Naive thymus-derived CD8-positive, alpha-beta T cell (primary cell): ENCODE measurements around the gene DBN1. TPM values are rescaled to one million over a fixed set of nuclear protein-coding genes. Genes with fewer than 3 reads are reported as not detected.
A peak's percentile ranks its signal among the peaks of the same experiment; 100 is the strongest.

Experiments
- ATAC-seq, 2 donors: fragments of 150-1000 bp; cut with Tn5 transposase in 1 of 2; sonication (Bioruptor Pico), chemical (Tn5 transposase) in 1 of 2; 1 replicate in 1 of 2; 2 replicates in 1 of 2; pipeline ENCODE4 v1.10.0; 2021; ENCODE audit warnings: mild to moderate bottlenecking in 2 of 2, moderate library complexity in 2 of 2
- POLR2A ChIA-PET: fragments of 350-600 bp; sonication (Branson Sonifier 250); formaldehyde crosslinking; loops from one replicate; lab custom pipeline; 2021; ENCODE audit warnings: antibody characterized with exemption; lab: Charles Lee
- DNase-seq, 10 donors: peaks; one replicate each; pipeline versions ENCODE4 v3.0.0 to v3.0.0-alpha.2; 2020 to 2022
- H3K27ac Mint-ChIP-seq, 10 donors: one replicate each; pipeline ENCODE4 v1.8.0; 2020 to 2022; ENCODE audit warnings: mild to moderate bottlenecking in 10 of 10, mixed read lengths in 10 of 10, moderate library complexity in 4 of 10, inconsistent platforms in 1 of 10
- H3K27me3 Mint-ChIP-seq, 5 donors: one replicate each; pipeline ENCODE4 v1.8.0; 2021 to 2022; ENCODE audit warnings: mixed read lengths in 5 of 5
- H3K36me3 Mint-ChIP-seq, 3 donors: one replicate each; pipeline ENCODE4 v1.8.0; 2020 to 2022; ENCODE audit warnings: mixed read lengths in 3 of 3, mild to moderate bottlenecking in 2 of 3, inconsistent platforms in 1 of 3
- H3K4me1 Mint-ChIP-seq, 4 donors: one replicate each; pipeline ENCODE4 v1.8.0; 2021 to 2022; ENCODE audit warnings: mixed read lengths in 4 of 4
- H3K4me3 Mint-ChIP-seq, 10 donors: one replicate each; pipeline ENCODE4 v1.8.0; 2020 to 2022; ENCODE audit warnings: mild to moderate bottlenecking in 10 of 10, mixed read lengths in 10 of 10, moderate library complexity in 6 of 10, inconsistent platforms in 1 of 10
- H3K9me3 Mint-ChIP-seq, 9 donors: one replicate each; pipeline ENCODE4 v1.8.0; 2020 to 2022; ENCODE audit warnings: mixed read lengths in 9 of 9, mild to moderate bottlenecking in 3 of 9, inconsistent platforms in 1 of 9, moderate library complexity in 1 of 9
- polyA plus RNA-seq, 3 donors: library from polyadenylated mRNA; unstranded; fragments of 300-500 nt; fragmentation: Illumina TruSeq; gene quantifications; one replicate each; pipeline ENCODE4 v1.2.3, GENCODE V29; 2021
- total RNA-seq, 8 experiments: library from RNA in 2 of 8; stranded (reverse) in 2 of 8; gene quantifications; one replicate each; pipeline ENCODE4 v1.2.3 and lab custom pipeline; 2021 to 2026

DBN1 gene
- total RNA-seq = 10 to 100 TPM; 57.0 to 62.9 TPM
- 10 to 100 TPM; 20.5 to 25.3 (median 21.8) TPM for polyA plus RNA-seq
- 43.8 to 172 (median 73.0) reads per million in 6 experiments for total RNA-seq (lab: John Stamatoyannopoulos, UW)

DNA sequence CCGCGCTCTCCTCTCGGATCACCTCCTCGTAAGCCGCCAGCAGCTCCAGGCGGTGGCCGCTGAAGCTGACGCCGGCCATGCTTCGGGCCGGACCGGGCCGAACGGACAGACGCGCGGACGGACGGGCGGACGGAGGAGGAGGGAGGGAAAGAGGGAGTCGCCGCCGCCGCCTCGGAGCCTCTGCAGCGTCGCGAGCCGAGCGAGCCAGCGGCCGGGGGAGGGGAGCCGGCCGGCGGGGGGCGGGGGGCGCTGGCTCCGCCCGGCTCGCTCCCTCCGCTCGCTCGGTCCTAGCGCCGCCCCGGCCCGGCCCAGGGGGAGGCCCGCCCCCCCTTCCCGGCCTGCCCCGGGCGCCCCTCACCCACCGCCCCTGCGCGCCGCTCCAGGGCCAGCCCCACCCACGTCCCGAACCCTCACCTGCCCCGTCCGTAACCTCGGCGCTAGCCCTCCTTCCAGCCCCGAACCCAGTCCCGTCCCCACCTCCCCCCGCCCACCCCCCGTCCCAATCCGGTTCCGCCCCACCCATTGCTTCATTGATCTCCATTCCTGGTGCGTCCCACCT is at the start of gene DBN1:
Gene DBN1, minus strand, starts transcription at position 192 of the 559 bp plus-strand sequence. Its CDS starts 113 bp downstream, at position 79.
- peaks cover 0 to 4% (median 2%) of the 10 kb centered on the region in 3 donors for H3K36me3 Mint-ChIP-seq
- no peaks in the 10 kb centered on the region for H3K9me3 Mint-ChIP-seq
- H3K4me3 Mint-ChIP-seq = peak within 1 kb of the TSS; percentile 78 to 92 (median 86)
- DNase-seq (peak in 2 of 10 donors; percentile 26 to 42), ATAC-seq (peak; percentile 28 to 31)
- peaks cover 36 to 76% (median 62%) of the 10 kb centered on the region in 4 donors for H3K4me1 Mint-ChIP-seq
- POLR2A ChIA-PET = interaction anchor here (0.7 to 5.9 kb wide), 7 partner anchors 10 to 70 kb away, joined by 3 to 58 read pairs (median 14); partner anchors contain the start of genes DDX41, GRK6, PDLIM7 and PRR7
- no peaks in the 10 kb centered on the region for H3K27me3 Mint-ChIP-seq
- peak within 1 kb of the TSS; percentile 77 to 94 (median 88) for H3K27ac Mint-ChIP-seq

DNA sequence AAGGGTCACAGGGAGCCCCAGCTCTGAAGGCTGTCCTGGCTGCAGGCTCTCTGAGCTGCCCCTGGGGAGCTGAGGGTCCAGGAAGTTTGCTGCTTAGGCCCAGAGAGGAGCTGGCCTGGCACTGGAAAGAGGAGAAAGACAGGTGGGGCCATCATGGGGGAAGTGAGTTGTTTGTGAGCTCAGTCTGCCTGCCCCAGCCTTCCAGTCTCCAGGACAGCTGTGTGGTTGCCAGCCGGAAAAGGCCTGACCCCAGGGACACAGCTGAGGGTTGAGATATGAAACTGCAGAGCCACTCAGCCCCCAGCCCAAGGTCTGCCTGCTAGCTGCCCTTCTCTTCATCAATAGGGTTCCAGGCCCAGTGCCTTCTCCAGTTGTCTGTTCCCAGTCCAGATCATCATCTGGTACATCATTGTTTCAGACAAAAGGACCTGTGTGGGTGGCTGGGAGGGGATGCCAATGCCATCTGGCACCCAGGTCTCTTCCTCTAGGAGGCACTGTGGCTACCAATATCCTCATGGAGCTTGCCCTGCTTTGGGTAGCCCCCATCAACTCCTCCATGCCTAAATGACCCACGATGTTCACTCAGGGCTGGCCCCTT is 47.6 kb upstream of the DBN1 start:
- Mint-ChIP-seq H3K4me3 (peak overlapping the region in 1 of 10 donors; percentile 36), H3K27me3 (no peaks in the 10 kb centered on the region)
- POLR2A ChIA-PET = no interaction called here

DNA sequence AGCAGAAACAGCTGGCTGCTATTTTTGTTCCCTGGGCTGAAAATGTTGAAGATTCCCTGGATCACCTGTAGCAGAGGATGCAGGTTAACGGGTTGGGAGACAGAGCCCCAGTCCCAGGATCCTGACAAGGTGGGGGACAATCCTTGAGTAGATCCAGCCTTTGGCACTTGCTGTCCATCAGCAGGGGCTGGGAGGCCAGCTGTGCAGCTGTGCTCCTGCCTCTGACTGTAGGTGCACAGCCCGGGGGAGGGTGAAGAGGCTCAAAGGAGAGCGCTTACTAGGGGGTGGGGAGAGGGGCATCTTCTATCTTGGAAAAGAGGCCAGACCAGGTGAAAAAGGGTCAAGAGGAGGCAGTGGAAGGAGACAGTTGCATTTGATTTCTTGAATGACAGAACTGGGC is 46.8 kb upstream of the DBN1 start:
- H3K27ac Mint-ChIP-seq = peak overlapping the region in 9 of 10 donors; percentile 6 to 86 (median 75)
- POLR2A ChIA-PET = no interaction called here
- peaks cover 0 to 23% (median 2%) of the 10 kb centered on the region in 3 donors for H3K36me3 Mint-ChIP-seq
- ATAC-seq (no peak), DNase-seq (no peak)
- peaks cover 23 to 53% (median 51%) of the 10 kb centered on the region in 4 donors for H3K4me1 Mint-ChIP-seq
- no peaks in the 10 kb centered on the region for H3K27me3 Mint-ChIP-seq
- H3K9me3 Mint-ChIP-seq = no peaks in the 10 kb centered on the region
- peak overlapping the region in 2 of 10 donors; percentile 7 to 65 for H3K4me3 Mint-ChIP-seq

More for the DNA sequence above, 47.6 kb upstream of the DBN1 start:
- Mint-ChIP-seq H3K9me3 (no peaks in the 10 kb centered on the region), H3K36me3 (peaks cover 0 to 24% (median 2%) of the 10 kb centered on the region in 3 donors), H3K4me1 (peaks cover 24 to 46% (median 43%) of the 10 kb centered on the region in 4 donors), H3K27ac (peak overlapping the region in 8 of 10 donors; percentile 1 to 84 (median 62))
- ATAC-seq (no peak), DNase-seq (no peak)

DNA sequence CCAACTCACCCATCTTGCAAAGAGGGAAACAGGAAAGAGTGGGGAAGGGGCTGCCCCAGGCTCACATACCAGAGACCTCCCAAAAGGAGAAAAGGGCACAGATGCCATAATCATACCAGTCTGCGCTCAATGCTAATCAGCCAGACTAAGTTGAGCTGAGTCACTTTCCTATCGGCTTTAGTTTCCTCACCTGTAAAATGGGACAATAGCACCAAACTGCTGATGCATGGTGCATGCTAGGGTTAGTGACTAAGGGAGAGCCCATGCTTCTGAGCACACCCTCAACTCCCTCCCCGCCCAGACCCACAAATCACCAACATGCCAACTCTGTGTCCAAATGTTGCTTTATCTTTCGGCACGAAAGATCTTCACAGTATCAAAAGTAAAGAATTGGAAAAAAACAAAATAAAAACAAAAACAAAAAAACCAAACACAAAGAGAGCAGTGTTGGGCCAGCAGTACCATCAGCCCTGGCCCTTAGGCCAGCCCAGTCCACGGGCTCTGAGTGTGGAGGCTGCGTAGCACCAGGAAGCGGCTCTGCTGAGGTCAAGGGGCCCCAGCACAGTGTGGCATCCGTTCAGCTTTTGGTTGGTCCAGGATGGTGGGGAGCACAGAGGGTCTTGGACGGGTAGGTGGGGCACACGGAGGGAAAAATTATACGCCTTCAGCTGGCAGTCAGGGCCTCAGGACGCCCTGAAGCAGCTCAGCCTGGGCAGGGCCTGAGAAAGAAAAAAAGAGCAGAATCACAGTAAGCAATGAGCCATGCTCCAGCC is 46.2 kb upstream of the DBN1 start:
- Mint-ChIP-seq H3K4me1 (peaks cover 23 to 54% (median 53%) of the 10 kb centered on the region in 4 donors), H3K27me3 (no peaks in the 10 kb centered on the region), H3K4me3 (peak overlapping the region in 5 of 10 donors; percentile 19 to 57 (median 30)), H3K36me3 (peaks cover 0 to 27% (median 5%) of the 10 kb centered on the region in 3 donors), H3K27ac (peak overlapping the region in 8 of 10 donors; percentile 35 to 86 (median 79)), H3K9me3 (no peaks in the 10 kb centered on the region)
- POLR2A ChIA-PET = no interaction called here
- ATAC-seq (no peak), DNase-seq (no peak)

DNA sequence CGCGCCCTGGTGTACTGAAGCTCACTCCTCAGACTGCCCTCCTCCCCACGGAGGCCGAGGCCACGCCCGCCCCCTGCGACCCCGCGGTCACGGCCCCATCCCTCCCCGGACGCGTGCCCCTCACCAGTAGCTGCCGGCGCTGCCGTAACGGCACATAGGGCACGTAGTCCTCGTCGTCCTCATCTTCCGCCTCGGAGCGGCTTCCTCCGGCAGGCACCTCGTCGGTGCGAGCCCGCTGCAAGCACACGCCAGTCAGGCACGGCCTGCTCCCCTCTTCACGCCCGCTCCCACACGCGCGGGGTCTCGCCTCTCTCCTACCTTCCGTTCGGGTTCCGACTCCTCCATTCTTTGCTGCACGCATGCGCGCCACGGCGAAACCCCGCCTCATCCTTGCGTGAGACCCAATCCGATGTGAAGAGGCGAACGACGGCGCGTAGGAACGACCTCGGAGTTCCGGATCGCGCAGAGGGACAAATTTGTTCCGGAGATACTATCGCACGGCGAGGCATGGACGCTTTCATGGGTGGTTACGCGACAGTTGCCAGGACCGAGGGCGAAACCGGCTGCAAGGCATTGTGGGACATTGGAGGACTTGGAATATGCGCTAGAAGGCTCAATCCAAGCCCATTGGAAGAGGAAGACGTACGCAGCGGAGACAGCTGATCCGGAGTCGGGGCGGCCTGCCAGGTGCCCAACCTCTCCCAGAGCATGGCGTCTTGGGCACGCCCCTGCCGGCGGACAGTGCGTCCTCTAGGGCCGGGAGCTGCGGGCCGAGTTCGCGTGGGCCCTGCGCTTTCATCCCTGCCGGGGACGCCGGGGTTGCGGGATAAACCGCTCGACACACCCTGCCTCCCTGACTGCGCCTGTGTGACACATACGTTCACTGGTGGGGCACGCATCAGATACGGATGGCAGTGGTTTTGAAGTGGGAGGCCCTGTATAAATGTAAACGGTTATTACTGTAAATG is 43.5 kb upstream of the DBN1 start, which contains the start of gene DDX41:
Gene DDX41, minus strand, starts transcription at position 361 of the 968 bp plus-strand sequence. Its CDS starts 16 bp downstream, at position 345.
- ATAC-seq = peak; percentile 91 to 93
- DNase-seq = peak; percentile 90 to 97 (median 94)
- peaks cover 0 to 49% (median 14%) of the 10 kb centered on the region in 3 donors for H3K36me3 Mint-ChIP-seq
- H3K4me1 Mint-ChIP-seq = peaks cover 27 to 63% (median 55%) of the 10 kb centered on the region in 4 donors
- POLR2A ChIA-PET = interaction anchor here (0.6 to 1.7 kb wide), 8 partner anchors 8 to 703 kb away, joined by 3 to 5 read pairs (median 4); partner anchors contain the start of gene DBN1
- peak within 1 kb of the TSS; percentile 93 to 100 (median 97) for H3K4me3 Mint-ChIP-seq
- H3K27ac Mint-ChIP-seq = peak within 1 kb of the TSS; percentile 90 to 98 (median 95)
- no peaks in the 10 kb centered on the region for H3K9me3 Mint-ChIP-seq
- H3K27me3 Mint-ChIP-seq = no peaks in the 10 kb centered on the region

DNA sequence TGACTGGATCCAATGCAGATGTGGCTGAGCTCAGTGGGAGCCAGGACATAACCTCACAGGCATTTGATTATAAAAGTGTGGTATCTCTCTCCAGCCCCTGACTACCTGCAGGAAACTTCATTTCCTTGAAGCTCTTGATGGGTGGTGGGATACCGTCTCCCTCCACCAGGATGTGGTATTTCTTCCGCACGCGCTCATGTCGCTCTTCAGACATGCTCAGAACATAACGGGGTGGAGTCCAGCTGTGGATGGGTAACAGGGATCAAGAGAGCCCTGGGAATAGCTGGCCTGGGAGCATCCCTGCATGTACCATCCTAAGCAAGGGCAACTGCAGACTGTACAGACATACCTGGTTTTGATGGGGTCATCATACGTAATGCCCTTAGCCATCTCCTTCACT is 42.1 kb upstream of the DBN1 start:
- DNase-seq (no peak), ATAC-seq (no peak)
- Mint-ChIP-seq H3K36me3 (peaks cover 0 to 53% (median 23%) of the 10 kb centered on the region in 3 donors), H3K4me3 (peak overlapping the region; percentile 93 to 100 (median 97)), H3K27me3 (no peaks in the 10 kb centered on the region), H3K4me1 (peaks cover 19 to 50% (median 49%) of the 10 kb centered on the region in 4 donors), H3K27ac (peak overlapping the region in 4 of 10 donors; percentile 30 to 52 (median 48)), H3K9me3 (no peaks in the 10 kb centered on the region)
- POLR2A ChIA-PET = interaction anchor here (1.4 to 1.7 kb wide), 4 partner anchors 9 to 125 kb away, joined by 3 to 5 read pairs (median 4); no protein-coding TSS in a partner anchor

DNA sequence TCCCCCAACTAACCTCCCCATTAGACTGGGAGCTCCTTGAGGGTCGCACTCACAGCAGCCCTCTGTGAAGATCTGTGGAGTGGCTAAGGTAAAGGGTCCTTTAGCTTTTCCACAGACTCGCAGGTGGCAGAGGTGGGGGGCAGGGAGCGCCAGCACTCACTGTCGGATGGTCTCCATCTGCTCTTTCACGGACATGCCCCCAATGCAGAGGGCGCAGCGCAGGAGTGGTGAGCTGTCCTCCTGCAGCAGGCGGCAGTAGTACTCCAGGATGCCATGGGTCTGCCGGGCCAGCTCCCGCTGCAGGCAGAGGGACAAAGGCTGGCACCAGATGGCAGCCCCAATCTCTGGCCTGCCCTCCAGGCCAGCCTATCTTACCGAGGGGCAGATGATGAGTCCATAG is 41.1 kb upstream of the DBN1 start:
- no peaks in the 10 kb centered on the region for H3K9me3 Mint-ChIP-seq
- POLR2A ChIA-PET = interaction anchor here (0.8 kb wide), 1 partner anchor 57 kb away, joined by 3 read pairs; no protein-coding TSS in a partner anchor
- peak overlapping the region in 4 of 10 donors; percentile 36 to 97 (median 96) for H3K4me3 Mint-ChIP-seq
- DNase-seq (peak in 1 of 10 donors; percentile 56), ATAC-seq (no peak)
- no peak overlapping the region for H3K27ac Mint-ChIP-seq
- no peaks in the 10 kb centered on the region for H3K27me3 Mint-ChIP-seq
- peaks cover 18 to 51% (median 43%) of the 10 kb centered on the region in 4 donors for H3K4me1 Mint-ChIP-seq
- H3K36me3 Mint-ChIP-seq = peaks cover 0 to 49% (median 23%) of the 10 kb centered on the region in 3 donors

DNA sequence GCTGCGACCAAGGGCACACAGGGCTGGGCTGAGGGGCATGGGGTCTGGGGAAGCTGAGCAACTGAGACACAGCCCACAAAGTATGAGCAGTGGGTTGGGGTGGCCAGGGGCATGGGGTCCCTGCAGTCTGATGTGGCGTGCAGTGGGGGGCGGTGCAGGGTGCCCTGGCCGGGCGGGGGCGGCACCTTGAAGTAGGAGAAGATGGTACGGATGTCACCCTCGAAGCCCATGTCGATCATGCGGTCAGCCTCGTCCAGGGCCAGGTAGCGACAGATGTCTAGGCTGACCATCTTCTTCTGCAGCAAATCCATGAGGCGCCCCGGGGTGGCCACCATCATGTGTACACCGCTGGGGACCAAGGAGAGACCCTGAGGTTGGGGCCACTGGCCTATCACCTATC is 40.1 kb upstream of the DBN1 start:
- Mint-ChIP-seq H3K4me3 (peak overlapping the region in 1 of 10 donors; percentile 50), H3K4me1 (peaks cover 20 to 48% (median 42%) of the 10 kb centered on the region in 4 donors), H3K27me3 (no peaks in the 10 kb centered on the region), H3K36me3 (peaks cover 0 to 49% (median 23%) of the 10 kb centered on the region in 3 donors), H3K9me3 (no peaks in the 10 kb centered on the region), H3K27ac (no peak overlapping the region)
- ATAC-seq (no peak), DNase-seq (no peak)
- POLR2A ChIA-PET = interaction anchor here (0.8 to 1.0 kb wide), 2 partner anchors 56 to 380 kb away, joined by 3 read pairs; no protein-coding TSS in a partner anchor

DNA sequence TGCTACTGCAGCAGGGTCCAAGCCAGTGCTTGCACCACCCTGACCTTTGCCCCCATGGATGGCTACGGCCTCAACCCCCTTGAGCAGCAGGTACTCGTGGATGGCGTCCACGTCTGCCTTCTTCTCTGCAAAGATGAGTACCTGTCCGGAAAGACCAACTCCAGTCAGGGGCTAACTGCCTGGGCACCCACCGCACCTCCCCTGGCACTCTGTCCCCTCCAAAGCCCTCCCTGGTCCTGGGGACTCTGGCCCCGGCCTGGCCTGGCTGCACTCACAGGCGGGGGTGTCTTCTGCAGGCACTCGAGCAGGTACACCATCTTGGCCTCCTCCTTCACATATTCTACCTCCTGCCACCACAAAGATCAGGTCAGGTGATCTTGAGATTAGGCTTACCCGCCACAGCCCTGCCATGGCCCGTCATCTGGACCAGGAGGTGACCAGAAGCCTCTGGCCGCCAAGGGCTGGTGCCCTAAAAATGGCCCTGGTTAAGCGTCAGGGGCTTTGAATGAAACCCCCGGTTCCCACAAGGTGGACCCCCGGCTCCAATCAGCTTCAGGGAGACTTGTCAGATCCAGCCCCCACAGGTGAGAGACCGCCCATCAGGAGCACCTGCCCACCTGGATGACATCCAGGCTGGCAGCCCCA is 39.4 kb upstream of the DBN1 start:
- POLR2A ChIA-PET = no interaction called here
- DNase-seq (peak in 1 of 10 donors; percentile 53), ATAC-seq (no peak)
- Mint-ChIP-seq H3K4me1 (peaks cover 20 to 48% (median 43%) of the 10 kb centered on the region in 4 donors), H3K4me3 (peak overlapping the region in 2 of 10 donors; percentile 7 to 50), H3K36me3 (peaks cover 0 to 49% (median 23%) of the 10 kb centered on the region in 3 donors), H3K27ac (peak overlapping the region in 1 of 10 donors; percentile 40), H3K9me3 (no peaks in the 10 kb centered on the region), H3K27me3 (no peaks in the 10 kb centered on the region)

DNA sequence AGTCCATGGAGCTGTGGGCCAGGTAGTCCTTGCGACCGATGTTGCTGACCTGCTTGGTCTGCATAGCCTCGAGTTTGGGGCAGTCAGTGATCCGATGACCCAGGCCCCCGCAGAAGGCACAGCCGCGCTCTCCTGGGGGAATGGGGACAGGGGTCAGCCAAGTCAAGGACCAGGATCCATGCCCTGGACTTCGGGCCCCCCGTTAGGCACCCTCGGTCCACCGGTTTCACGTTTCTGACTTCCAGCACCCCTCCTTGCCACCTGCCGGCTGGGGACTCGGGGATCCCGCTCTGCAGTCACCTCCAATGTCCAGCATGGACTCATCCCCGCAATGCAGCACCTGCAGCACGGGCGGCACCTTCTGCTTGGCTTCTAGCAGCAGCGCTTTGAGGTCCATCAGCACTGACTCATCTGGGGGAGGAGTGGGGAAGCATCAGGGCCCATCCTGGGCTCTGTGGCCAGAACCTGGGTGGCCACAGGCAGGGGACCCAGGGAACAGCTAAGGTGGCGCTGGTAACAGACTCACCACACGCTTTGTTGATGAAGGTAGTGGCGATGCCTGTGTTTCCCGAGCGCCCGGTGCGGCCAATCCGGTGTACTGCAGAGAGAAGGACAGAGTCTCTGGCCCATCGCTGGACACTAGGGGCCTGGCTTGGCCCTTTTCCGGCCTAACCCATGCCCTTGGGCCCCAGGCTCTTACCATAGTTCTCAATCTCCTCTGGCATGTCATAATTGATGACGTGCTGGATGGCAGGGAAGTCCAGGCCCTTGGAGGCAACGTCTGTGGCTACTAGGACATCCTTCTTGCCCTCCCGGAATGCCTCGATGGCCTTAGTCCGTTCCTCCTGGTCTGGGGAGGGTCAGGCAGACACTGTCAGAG is 38.6 kb upstream of the DBN1 start:
- POLR2A ChIA-PET = no interaction called here
- no peak for DNase-seq
- Mint-ChIP-seq H3K4me3 (no peak overlapping the region), H3K27me3 (no peaks in the 10 kb centered on the region), H3K4me1 (peaks cover 18 to 51% (median 38%) of the 10 kb centered on the region in 4 donors), H3K36me3 (peaks cover 0 to 49% (median 23%) of the 10 kb centered on the region in 3 donors), H3K27ac (peak overlapping the region in 1 of 10 donors; percentile 40), H3K9me3 (no peaks in the 10 kb centered on the region)
- no peak for ATAC-seq
